ENCODE results near the gene THOC7.

Gene THOC7

GRCh38 chr3:63861306-63861705, 2.3 kb downstream of the THOC7 start:
- no peak for TF ChIP-seq CTCF (conservative IDR thresholded peaks at IDR 0.05; ENCODE audit: low read depth, low read length)
- H3K4me3 ChIP-seq (ENCODE audit: low read depth, low read length): no peak overlapping the region
- DNase-seq (ENCODE audit: low read depth): no peak

GRCh38 chr3:63860776-63861175, 2.8 kb downstream of the THOC7 start:
- no peak for TF ChIP-seq CTCF (conservative IDR thresholded peaks at IDR 0.05; ENCODE audit: low read depth, low read length)
- H3K4me3 ChIP-seq (ENCODE audit: low read depth, low read length): no peak overlapping the region
- DNase-seq (ENCODE audit: low read depth): no peak

GRCh38 chr3:63857311-63857710, 6.3 kb downstream of the THOC7 start:
- H3K4me3 ChIP-seq (ENCODE audit: low read depth, low read length): no peak overlapping the region
- TF ChIP-seq CTCF (conservative IDR thresholded peaks at IDR 0.05; ENCODE audit: low read depth, low read length): no peak
- peak; percentile 63 for DNase-seq (ENCODE audit: low read depth)

- TF ChIP-seq CTCF (conservative IDR thresholded peaks at IDR 0.05; ENCODE audit: low read depth, low read length): no peak
- peak; percentile 11 for DNase-seq (ENCODE audit: low read depth)
- H3K4me3 ChIP-seq (ENCODE audit: low read depth, low read length): no peak overlapping the region
Measured at GRCh38 chr3:63855333-63855940, 8.2 kb downstream of the THOC7 start.

- no peak overlapping the region for H3K4me3 ChIP-seq (ENCODE audit: low read depth, low read length)
- DNase-seq (ENCODE audit: low read depth): no peak
Measured at GRCh38 chr3:63853106-63853505, 10.5 kb downstream of the THOC7 start.

GRCh38 chr3:63851287-63851686, 12.3 kb downstream of the THOC7 start:
- no peak for DNase-seq (ENCODE audit: low read depth)
- H3K4me3 ChIP-seq (ENCODE audit: low read depth, low read length): no peak overlapping the region
- no peak for TF ChIP-seq CTCF (conservative IDR thresholded peaks at IDR 0.05; ENCODE audit: low read depth, low read length)

More at GRCh38 chr3:63853106-63853505, 10.5 kb downstream of the THOC7 start:
- TF ChIP-seq CTCF (conservative IDR thresholded peaks at IDR 0.05; ENCODE audit: low read depth, low read length): no peak

- H3K4me3 ChIP-seq (ENCODE audit: low read depth, low read length): no peak overlapping the region
- no peak for DNase-seq (ENCODE audit: low read depth)
- no peak for TF ChIP-seq CTCF (conservative IDR thresholded peaks at IDR 0.05; ENCODE audit: low read depth, low read length)
Measured at GRCh38 chr3:63849175-63849574, 14.4 kb downstream of the THOC7 start.
